HG02981 (cell line): ENCODE measurements around the gene ARPIN.
"Not testable (repeated sequence)": the region's sequence is repeated elsewhere in the genome, so short reads cannot be mapped to it uniquely, and the experiment has no call there.

Source experiments
- ATAC-seq: cut with Tn5 transposase; IDR thresholded peaks from one replicate; pipeline ENCODE4 v1.9.1; 2021; ENCODE audit warnings: mild to moderate bottlenecking, moderate library complexity; ENCODE audit not compliant: unreplicated experiment

Gene ARPIN

DNA sequence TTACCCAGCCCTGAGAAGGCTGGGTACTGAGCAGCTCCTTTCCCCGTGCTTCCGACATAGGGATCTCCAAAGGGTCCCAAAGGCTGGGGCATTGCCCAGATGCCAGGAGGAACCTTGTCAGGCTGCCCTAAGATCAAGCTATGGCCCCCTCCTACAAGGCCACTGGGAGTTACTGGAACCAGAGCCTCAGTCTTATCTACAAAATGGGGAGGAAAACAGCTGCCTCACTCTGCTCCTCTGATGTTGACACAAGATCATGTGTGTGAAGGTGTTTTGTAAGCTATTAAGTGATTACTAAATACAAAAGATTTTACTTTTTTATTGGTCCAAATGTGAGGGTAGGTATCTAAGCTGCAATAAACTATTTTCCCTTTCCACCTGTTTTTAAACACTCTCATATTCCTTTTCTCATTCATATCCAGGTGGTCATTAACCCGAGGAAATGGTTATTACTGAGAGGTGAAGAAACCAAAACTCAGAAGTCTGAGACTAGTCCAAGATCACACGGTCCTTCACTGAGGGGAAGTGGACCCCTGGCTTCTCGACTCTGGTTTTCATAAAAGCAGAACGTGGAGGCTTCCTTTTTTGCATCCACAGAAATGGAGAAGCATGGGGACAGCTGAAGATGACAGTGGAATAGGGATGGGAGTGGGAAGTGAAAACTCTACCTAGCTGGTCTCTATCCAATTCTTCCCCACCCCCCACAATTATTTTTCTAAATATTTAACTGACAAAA, 1.7 kb downstream of the ARPIN start:
- no peak for ATAC-seq

DNA sequence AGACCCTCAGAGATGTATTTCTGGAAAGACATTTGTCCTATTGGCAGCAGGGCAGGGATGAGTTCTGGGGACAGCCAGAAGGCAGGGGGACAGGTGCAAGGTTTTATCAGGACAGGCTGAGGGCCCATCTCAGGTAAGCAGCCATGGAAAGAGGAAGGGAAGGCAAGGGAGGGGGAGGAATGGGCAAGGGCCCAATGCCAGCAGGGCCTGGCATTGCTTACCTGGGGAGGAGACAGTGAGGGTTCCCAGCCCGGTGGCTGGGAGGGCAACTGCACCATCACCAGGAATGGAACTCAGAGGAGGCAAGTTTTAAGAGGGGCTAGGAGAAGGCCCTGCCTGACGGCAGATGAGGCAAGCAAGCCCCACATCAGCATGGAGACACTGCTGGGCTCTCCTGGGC, 3.1 kb downstream of the ARPIN start:
- ATAC-seq: no peak

DNA sequence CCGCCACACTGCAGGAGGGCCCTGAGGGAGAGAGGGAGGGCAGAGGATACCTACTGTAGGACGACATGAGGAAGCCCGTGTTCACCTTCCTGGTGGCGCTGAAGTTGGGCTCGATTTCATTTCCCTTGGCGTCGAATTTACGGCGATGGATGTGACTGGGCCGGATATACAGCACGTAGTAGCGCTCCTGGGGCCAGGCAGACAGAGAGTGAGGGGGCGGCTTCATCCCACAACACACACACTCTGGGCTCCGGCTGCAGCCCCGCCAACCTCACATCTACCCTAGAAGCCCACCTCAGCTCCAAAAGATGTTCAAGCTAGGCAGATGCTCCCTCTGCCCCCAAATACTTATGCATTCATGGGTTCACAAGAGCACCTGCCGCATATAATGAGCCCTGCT, 4.5 kb downstream of the ARPIN start:
- no peak for ATAC-seq

DNA sequence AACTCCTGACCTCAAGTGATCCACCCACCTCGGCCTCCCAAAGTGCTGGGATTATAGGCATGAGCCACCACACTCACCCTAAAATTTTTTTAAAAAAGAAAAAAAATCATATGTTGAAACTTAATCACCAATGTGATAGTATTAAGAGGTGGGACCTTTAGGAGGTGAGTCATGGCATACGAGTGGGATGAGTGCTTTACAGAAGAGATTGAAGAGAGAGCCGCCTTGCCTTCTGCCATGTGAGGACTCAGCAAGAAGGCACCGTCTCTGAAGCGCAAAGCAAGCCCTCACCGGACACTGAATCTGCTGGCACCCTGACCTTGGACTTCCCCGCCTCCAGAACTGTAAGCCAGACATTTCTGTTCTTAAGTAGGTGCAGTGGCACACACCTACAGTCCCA, 5.5 kb downstream of the ARPIN start:
- no peak for ATAC-seq

DNA sequence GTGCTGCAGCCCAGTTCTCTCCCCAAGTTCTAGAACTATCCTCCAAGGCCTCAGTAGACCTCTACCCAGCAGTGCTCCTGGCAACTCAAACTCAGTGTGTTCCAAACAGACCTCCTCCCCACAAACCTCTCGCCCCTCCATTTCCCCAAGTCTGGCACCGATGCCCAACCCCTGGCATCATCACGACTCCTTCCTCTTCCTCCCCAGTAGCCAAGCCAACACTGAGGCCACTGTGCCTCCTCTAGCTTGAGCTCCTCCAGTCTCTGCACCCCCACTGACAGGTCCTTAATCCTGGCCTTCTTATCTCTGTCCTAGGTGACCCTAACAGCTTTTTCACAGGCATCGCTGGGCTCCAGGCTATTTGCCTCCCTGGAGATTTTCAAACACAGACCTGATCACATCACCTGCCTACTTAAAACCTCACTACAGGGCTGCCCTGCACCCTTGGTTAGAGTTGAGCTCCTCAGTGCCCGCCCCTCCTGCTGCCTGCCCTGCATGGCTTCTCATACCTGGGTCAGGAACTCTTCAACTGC, 6.8 kb downstream of the ARPIN start:
- no peak for ATAC-seq

DNA sequence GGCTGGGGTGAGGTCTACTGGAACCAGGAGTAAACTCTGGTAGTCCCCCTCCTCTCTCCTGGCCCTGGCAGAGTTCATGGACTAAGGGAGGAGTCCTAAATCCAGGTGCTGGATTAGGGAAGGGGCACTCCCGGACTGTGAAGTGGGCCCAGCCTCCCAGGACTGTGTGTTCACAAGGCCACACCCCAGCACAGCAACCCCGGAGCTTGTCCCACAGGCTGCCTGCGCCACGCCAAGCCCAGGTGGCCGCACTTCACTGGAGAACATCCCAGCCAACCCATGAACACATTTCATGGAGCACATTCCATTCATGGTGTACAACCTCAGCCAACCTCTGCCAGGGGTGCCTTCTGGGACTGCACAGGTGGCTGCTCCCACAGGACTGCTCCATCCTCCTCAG, 8.2 kb downstream of the ARPIN start:
- no peak for ATAC-seq

DNA sequence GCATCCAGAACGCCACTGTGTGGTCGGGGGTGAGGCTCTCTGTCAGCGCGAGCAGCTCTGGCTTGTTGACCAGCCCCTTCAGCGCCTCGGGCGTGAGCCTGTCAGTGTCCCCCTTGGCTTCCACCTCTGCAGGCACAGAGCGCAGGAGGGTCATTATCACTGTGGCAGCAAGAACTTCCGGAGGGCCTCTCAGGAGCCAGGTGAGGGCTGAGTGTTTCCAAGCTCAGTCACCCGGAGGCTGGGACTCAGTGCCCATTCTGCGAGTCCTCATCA, 9.0 kb downstream of the ARPIN start:
- no peak for ATAC-seq

DNA sequence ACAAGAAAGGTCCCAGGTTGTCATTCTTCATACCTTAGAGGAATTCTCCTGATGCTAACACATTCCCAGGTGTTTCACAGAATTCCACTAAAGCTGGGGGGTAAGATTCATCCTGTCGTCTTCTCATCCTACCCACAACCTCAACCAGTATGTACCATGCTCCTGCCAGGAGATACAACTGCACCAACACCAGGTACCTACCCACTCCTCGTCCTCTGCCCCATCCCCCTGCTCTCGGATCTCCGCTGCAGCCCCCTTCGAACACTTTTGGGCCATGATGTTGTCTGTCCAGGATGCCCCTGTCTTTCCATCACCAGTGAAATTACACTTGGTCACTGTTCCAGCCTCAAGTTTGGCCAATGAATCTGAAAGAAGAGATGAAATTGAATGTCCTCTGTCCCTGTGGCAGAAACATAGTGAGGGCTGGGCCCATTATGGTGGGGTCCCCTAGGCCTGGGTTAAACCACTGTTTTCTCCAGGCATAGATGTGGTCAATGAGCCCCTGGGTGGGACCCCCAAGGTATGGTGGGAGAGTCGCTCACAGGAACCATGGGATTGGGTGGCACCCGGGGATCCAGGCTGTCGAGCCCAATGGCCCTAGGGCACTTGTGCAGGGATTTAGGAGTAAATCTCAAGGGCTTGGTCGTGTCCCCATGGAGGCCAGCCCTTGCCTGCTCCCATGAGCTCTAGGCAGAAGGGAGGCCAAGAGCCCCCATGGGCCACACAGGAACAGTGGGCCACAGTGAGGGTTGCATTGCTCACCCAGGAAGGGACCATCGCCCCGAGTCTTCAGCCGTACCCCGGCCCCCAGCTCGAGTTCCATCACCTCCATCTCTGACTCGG, 9.5 kb downstream of the ARPIN start:
- no peak for ATAC-seq

DNA sequence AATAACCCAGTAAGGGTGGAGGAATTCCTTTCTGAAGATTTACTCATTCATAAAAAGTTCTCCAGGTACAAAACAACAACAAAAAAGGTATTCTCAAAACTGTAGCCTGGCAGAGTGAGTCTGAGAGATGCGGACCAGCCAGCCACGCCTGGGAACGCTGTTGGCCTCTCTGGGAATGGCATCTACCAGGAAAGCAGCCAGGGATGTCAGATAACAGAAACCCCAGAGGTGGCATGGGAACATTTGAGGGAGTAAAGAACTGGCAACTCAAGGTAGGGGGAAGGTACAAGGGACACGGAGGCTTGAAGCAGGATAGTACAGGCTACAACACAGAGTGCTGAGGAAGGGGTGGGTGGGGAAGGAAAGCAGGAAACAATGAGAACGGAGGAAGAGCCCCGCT, 11.9 kb downstream of the ARPIN start:
- no peak for ATAC-seq

DNA sequence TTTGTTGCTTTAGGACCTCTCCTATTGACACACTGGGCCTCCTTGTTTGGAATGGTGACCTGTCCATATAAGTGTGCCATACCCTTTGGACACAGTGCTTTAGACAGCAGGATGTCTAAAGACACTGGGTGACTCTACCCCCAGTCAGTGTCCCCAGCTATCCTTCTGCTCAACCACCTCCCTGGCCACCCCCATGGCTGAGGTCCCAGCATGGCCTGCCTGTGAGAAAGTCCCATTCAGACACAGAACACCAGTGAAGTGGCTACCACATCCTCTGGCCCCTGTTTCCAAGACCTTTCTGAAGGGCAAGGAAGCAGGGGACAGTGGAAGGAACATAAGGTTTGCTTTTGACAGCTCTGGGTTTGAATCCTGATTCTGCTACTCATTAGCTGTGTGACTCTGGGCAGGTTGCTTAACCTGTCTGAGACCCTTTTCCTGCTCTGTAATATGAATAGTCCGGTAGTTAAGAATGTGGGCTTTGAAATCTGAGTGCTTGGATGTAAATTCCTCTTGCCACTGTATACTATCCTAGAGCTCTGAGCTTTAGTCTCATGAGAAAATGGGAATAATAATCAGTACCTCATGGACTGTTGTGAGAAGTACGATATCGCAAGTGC, 12.7 kb downstream of the ARPIN start:
- ATAC-seq: no peak

DNA sequence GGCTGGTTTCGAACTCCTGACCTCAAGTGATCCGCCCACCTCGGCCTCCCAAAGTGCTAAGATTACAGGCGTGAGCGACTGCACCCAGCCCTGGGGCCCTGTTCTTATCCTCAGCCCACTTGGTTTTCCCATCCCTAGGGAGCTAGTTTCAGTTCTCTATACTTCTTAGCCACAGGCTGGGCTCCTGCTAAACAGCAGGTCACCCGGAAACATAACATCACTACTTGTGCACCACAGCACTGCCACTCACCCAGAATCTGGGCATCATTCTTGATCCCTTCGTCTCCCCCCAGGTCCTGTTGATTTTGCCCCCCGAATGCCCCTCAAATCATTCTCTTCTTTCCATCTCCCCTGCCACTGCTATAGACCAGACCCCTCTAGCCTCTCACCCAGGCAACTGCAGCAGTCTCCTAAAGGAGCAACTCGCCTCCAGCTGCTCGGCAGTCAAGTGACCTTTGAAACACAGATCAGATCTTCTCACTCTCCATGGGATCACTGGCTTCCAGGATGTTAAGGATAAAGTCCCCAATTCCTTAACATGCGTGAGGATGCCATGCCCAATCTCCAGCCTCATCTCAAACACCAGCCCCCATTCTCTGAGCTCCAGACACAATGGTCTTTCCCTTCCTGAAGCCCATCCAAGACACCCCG, 13.3 kb downstream of the ARPIN start:
- no peak for ATAC-seq

DNA sequence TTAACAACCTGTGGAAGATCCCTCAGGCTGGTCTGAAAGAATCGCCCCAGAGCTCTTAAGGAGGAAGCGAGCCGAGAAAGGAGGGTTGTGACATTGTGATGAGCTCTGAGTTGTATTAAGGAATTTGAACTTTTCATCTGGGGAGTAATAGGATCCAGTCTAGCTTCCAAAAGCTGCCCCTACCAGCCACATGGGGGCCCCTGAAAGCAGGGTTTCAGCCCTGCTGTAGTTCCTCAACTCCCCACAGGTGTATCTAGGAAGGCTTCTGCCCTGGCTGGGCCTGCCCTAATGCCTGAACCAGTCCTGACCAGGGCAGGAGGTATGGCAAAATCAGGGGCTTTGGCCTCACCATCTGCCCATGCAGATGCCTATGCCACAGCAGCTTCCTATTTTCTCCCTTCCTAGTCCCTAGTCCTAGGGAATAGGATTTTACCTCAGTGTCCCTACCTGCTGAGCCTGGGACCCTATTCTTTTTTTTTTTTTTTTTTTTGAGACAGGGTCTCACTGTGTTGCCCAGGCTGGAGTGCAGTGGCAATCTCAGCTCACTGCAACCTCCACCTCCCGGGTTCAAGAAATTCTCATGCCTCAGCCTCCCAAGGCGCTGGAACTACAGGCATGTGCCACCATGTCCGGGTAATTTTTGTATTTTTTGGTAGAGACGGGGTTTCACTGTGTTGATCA, 14.0 kb downstream of the ARPIN start:
- peak; percentile 66 for ATAC-seq

DNA sequence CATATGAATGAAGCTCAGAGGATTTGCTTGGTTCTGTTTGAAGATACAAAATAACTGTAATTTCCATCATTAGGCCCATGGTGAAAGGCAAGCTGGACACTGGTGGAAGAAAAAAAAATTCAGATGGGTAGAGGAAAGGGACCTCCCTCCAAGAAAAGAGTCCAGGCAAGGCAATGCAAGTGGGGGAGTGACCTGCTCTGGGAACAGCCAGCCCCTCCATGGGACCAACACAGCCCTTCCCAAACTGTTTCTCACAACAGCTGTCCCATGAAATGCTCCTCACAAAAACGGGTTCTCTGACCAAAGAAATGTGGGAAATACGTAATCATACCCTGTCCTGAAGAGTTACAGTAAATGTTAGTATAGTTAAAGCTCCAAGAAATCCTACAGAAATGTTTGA, 14.6 kb downstream of the ARPIN start:
- ATAC-seq: no peak

DNA sequence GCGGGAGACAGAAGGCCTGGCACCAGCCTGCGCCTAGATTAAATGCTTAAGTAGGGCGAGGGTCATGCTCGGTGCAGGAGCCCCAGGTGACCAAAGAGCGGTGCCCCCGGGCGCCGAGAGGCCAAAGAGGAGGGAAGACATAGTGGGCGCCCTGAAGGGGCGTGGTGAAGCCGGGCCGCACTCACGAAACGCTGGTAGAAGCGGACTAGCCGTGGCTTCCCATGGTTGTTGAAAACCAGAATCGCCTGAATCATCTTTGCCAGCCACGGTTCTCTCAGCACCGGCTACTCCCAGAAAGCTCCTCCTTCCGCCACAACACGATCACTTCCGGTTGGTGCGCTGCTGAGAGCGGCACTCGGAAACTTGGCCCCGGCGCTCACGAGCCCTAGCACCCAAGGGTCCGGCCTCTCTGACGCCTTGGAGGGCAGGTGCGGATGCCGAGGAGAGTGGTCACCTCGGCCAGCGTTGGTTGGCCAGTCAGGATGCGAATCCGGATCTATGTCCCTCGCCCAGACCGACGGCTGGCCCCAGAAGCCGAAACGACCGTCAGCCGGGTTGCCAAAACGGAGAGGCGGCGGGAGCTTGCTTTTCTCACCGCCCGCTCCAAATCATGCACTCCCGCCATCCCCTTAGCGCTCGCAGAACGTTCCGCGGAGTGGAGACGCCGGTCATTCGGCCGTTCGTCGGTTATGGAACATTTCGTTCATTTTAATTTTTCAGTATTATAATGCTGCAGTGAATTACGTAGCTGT, 18.9 kb downstream of the ARPIN start, which contains the start of gene AP3S2:
AP3S2 (minus strand) TSS at position 299 of the 752 bp plus-strand sequence; CDS start at position 254, 45 bp downstream.
- ATAC-seq: peak; percentile 84

DNA sequence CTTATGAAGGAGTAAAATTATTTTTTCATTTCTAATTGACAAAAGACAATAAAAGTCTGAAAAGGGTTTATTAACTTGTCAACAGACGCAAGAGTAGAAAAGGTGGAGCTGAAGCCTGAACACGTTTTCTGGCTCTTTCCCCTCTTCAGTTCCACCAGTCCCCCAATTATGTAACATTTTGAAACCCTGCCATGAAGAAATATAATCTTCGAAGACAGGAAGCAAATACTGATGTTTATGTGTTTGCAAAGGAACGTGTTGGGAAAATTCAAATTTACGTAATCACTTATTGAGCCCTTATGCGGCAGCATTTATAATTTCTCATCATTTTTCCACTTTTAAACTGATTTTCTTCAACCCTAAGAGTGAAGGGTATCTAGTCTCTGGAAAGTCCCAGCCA, 19.7 kb downstream of the ARPIN start:
- ATAC-seq: no peak

DNA sequence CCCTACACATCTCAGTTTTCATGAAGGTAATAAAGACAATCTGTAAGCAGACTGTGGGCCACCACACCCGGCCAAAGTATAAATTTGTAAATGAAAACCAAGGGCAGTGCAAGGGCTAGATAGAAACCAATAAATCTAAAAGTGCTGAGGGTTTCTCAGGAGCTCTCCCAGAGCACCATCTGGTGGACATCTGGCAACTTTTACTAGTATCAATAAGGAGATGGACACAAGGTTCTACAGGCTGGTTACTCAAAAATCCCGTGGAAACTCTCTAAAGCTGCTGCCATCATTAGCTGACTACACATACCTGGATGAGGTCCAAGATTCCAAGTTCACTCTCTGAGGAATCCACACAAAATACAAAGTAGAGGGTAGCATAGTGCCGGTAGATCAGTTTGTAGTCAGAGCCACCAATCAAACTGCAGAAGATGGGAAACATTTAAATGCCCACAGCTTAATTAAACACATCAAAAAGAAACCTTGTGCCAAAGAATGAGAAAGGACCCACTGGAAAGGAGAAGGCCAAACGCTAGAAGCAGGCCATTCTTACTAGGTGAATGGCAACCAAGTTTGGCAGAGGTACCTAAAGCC, 24.4 kb downstream of the ARPIN start:
- no peak for ATAC-seq

DNA sequence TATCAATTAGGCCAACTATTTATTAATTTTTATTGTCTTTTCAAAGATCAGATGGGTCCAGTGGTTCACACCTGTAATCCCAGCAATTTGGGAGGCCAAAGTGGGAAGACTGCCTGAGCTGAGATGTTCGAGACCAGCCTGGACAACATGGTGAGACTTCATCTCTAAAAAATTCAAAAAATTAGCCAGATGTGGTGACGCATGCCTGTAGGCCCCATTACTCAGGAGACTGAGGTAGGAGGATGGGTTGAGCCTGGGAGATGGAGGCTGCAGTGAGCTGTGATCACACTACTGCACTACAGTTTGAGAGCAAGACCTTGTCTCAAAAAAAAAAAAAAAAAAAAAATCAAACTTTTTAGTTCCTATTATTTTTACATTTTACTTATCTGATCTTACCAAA, 27.1 kb downstream of the ARPIN start:
- ATAC-seq: no peak

DNA sequence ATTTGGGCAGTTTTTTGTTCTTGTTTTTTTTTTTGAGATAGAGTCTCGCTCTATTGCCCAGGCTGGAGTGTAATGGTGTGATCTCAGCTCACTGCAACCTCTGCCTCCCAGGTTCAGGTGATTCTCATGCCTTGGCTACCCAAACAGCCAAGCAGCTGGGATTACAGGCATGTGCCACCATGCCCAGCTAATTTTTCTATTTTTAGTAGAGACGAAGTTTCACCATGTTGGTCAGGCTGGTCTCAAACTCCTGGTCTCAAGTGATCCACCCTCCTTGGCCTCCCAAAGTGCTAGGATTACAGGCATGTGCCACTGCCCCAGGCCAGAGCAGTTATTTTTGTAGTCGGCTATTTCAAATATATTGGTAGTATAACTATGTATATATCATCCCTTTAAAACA, 27.6 kb downstream of the ARPIN start:
- ATAC-seq: not testable (repeated sequence)

DNA sequence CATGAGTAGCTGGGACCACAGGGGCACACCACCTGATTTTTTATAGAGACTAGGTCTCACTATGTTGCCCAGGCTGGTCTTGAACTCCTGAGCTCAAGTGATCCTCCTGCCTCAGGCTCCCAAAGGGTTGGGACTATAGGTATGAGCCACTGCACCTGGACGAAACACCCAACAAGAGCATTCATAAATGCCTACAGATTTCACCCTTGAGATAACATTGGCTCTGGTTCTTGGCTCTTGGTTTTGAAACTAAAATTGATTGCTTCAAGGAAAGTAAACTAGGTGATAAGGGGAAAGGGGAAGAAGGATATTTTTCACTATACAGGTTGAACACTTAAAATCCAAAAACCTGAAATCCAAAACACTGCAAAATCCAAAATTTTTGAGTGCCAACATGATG, 29.2 kb downstream of the ARPIN start:
- ATAC-seq: no peak

DNA sequence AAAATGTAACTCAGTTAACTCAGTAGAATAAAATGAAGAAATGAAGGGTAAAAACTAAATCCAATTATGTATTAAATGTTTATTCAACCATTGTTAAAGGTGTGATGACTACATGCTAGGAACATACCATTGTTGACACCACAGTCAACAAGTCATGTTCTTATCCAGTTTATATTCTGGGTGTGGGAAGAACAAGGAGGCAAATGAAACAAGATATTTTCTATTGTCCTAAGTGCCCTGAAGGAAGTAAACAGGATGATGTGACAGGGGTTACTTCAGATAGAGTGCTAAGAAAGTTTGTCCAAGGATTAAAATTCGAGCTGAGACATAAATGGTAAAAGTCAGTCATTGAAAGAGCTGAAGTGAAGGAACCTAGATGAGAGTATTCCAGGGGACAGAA, 32.0 kb downstream of the ARPIN start:
- ATAC-seq: no peak
